C4-2B (cell line): Measurements from ENCODE around the gene ABHD17A.

Experiments
- H3K27ac ChIP-seq: fragments of 450-650 bp; 2 replicates; pipeline ENCODE4 v1.5.1; 2017
- CTCF ChIP-seq: fragments of 450-650 bp; conservative IDR thresholded peaks from 2 replicates; pipeline ENCODE4 v1.5.1; 2017; ENCODE audit warnings: mild to moderate bottlenecking
- ZFX ChIP-seq: fragments of 450-650 bp; IDR thresholded peaks from 2 replicates; pipeline ENCODE4 v1.6.1; 2017

ABHD17A gene

GRCh38 chr19:1862424-1863327 is 22.6 kb downstream of the ABHD17A start:
- H3K27ac ChIP-seq, result peak overlapping the region; percentile 92
- no peak for TF ChIP-seq CTCF
- no peak for TF ChIP-seq ZFX

- peak overlapping the region; percentile 92 for H3K27ac ChIP-seq
- TF ChIP-seq CTCF (no peak), ZFX (peak; percentile 27; the same call in 1 of the 2 replicates)
These were observed 23.2 kb downstream of the ABHD17A start for GRCh38 chr19:1862068-1862423.

GRCh38 chr19:1861599-1862031 is 23.7 kb downstream of the ABHD17A start:
- H3K27ac ChIP-seq, result peak overlapping the region; percentile 92
- no peak for TF ChIP-seq CTCF
- TF ChIP-seq ZFX, result no peak

GRCh38 chr19:1860821-1861598 is 24.3 kb downstream of the ABHD17A start:
- TF ChIP-seq ZFX (no peak), CTCF (no peak)
- H3K27ac ChIP-seq, result peak overlapping the region; percentile 92; the same call in 1 of the 2 replicates

- no peak overlapping the region; the same call in 1 of the 2 replicates for H3K27ac ChIP-seq
- no peak for TF ChIP-seq ZFX
- TF ChIP-seq CTCF, result no peak
These were observed 25.1 kb downstream of the ABHD17A start for GRCh38 chr19:1860042-1860775.

- H3K27ac ChIP-seq, result no peak overlapping the region
- TF ChIP-seq ZFX, result no peak
- TF ChIP-seq CTCF, result no peak
These were observed 25.9 kb downstream of the ABHD17A start for GRCh38 chr19:1859331-1859781.
